ENCODE measurements around the gene EYS.

Gene EYS

DNA sequence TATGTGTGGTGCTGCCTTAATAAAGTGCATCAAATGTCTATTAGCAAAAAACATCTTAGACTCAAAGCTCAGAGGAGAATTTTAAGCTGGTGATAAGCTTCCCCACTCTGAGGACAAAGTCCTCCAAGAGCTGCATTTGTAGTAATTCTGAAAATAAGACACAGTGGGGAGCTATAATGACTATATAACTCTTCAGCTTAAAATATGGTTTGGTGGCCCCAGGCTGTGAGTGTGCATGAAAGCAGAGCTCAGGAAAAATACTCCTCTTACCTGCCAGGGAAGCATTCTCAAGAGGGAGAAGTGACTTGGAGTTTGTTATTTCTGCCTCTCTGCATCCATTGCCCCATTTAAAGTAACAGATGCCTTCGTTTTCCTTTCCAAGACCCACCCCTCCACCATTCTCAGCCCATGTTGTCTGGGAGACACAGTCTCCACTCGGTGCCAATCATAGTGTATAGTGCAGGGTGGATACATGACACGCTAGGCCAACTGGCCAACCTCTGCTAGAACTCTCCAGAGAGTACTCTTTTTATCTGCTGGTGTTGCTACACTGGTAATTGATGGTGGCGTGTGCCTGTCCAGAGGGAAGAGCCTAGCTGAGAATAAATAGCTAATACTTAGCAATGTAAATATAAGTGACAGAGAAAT, 1842.2 kb downstream of the EYS start:
- Histone ChIP-seq H3K27ac (no peak overlapping the region), H3K4me3 (no peak overlapping the region)
- DNase-seq (ENCODE audit: low spot score) = no peak
- TF ChIP-seq, protein P1, sequence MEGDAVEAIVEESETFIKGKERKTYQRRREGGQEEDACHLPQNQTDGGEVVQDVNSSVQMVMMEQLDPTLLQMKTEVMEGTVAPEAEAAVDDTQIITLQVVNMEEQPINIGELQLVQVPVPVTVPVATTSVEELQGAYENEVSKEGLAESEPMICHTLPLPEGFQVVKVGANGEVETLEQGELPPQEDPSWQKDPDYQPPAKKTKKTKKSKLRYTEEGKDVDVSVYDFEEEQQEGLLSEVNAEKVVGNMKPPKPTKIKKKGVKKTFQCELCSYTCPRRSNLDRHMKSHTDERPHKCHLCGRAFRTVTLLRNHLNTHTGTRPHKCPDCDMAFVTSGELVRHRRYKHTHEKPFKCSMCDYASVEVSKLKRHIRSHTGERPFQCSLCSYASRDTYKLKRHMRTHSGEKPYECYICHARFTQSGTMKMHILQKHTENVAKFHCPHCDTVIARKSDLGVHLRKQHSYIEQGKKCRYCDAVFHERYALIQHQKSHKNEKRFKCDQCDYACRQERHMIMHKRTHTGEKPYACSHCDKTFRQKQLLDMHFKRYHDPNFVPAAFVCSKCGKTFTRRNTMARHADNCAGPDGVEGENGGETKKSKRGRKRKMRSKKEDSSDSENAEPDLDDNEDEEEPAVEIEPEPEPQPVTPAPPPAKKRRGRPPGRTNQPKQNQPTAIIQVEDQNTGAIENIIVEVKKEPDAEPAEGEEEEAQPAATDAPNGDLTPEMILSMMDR (IDR thresholded peaks at IDR 0.05) = no peak

DNA sequence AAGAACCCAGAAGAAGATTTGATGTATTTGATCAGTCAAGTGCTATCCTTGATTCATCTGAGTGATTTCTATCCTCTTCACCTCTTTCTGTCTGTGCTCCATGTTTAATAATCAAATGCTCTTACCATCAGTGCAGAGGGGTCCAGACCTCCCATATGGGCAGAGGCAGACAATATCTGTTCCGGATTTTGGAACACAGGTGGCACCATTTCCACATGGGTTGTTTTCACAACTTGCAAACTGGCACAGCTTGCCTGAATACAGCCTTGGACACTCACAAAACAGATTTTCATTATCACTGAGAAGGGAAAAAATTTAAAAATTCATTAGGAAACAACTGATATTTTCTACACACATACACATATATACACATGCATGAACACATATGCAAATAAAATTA, 1843.0 kb downstream of the EYS start:
- H3K27ac ChIP-seq = no peak overlapping the region
- H3K4me3 ChIP-seq = no peak overlapping the region
- DNase-seq (ENCODE audit: low spot score) = no peak
- TF ChIP-seq, protein P1 (IDR thresholded peaks at IDR 0.05) = no peak

DNA sequence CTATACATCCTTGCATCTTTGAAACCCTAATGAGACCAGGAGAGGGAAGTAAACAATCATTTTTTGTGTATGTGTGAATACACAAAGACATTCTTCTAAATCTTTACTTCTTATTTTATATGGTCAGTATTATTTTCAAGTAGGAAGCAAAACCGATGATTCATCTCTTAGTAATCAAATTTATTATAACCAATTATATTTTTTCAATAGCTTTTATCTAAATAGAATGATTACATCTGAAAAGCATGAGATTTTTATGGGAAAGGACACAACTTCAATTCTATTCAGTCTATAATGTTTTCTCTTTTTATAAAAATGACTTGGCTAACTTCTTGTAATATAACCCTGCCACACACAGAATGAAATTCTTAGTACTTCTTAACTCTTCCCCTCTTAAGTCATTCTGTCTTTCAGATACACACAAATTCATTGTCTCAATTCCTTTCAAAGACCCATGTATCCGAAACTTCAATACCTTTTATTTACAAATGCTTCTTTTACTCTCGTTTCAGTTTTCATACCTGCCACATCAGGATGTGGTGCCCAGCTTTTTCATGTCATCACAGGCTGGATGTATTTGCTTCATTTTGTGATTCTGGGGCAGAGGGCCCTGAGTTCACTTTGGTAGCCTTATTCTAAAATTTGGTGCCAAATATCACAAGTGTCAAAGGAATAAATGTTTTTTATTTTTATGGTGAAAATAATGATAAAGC, 1844.4 kb downstream of the EYS start:
- Histone ChIP-seq H3K27ac (no peak overlapping the region), H3K4me3 (no peak overlapping the region)
- TF ChIP-seq, protein P1 (IDR thresholded peaks at IDR 0.05) = no peak
- DNase-seq (ENCODE audit: low spot score) = no peak

DNA sequence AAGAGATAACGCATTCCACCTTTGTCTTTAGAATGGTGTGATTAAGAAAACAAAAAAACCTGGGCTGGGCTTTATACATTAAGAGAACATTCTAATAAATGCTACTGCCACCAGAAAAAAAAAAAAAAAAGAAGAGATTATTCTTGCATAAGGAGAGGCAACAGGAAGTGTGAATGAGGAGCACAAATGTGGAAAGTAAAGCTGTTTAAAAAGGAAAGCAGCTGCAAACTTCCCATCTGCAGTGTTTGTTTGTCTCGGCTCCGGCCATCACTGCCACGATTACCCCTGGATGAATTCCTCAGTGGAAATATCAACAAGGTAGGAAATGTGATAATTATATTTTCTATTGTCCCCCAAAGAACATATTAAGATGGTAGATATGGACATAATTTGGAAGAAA, 1847.5 kb downstream of the EYS start:
- no peak for DNase-seq (ENCODE audit: low spot score)
- Histone ChIP-seq H3K4me3 (no peak overlapping the region), H3K27ac (no peak overlapping the region)
- TF ChIP-seq, protein P1 (IDR thresholded peaks at IDR 0.05) = no peak

DNA sequence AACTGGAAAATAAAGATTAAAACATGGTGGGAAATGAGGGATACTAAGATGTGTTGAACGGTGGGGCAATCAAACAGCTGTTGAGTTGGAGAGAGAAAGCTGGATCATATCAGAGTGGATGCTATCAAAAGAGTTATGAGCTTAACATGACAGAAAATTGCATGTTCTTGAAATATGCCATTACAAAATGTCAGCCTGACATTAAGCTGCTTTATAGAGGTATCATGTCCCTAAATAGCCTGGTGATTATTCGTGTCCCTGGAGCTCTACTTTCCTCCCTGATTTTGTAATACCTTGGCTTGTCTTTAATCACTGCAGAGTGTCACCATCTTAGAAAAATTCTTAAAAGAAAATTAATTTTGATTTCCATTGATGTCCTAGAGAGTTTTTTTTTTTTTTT, 1848.3 kb downstream of the EYS start:
- TF ChIP-seq, protein P1 (IDR thresholded peaks at IDR 0.05) = no peak
- Histone ChIP-seq H3K27ac (no peak overlapping the region), H3K4me3 (no peak overlapping the region)
- DNase-seq (ENCODE audit: low spot score) = no peak

DNA sequence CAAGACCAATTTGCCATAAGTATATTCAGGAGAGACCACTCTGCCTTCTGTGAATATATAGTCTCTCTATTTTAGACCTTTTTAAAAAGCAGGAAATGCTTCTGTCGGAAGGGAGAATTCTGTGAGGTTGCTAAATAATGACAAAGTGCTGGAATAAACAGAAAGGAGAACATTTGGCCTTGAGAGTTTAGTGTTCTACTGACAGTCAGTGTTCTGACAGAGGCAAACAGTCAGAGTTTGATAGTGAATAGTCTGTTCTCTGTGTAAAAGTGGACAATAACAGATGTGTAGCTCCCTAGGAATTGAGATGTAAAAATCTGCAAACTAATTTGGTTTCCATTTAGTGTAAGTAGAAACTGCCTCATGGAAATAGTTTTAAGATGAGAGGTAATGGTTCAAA, 1850.8 kb downstream of the EYS start:
- no peak for DNase-seq (ENCODE audit: low spot score)
- Histone ChIP-seq H3K4me3 (no peak overlapping the region), H3K27ac (no peak overlapping the region)
- TF ChIP-seq, protein P1 (IDR thresholded peaks at IDR 0.05) = no peak

DNA sequence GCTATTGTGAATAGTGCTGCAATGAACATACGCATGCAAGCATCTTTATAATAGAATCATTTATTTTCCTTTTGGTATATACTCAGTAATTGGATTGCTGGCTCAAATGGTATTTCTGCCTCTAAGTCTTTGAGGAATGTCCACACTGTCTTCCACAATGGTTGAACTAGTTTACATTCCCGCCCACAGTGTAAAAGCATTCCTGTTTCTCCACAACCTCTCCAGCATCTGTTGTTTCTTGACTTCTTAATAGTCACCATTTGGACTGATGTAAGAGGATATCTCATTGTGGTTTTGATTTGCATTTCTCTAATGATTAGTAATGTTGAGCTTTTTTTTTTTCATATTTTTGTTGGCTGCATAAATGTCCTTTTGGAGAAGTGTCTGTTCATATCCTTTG, 1862.7 kb downstream of the EYS start:
- no peak for DNase-seq (ENCODE audit: low spot score)
- no peak overlapping the region for H3K27ac ChIP-seq
- TF ChIP-seq, protein P1 (IDR thresholded peaks at IDR 0.05) = no peak
- no peak overlapping the region for H3K4me3 ChIP-seq
